Measurements from ENCODE around the gene BBS1.

DNA sequence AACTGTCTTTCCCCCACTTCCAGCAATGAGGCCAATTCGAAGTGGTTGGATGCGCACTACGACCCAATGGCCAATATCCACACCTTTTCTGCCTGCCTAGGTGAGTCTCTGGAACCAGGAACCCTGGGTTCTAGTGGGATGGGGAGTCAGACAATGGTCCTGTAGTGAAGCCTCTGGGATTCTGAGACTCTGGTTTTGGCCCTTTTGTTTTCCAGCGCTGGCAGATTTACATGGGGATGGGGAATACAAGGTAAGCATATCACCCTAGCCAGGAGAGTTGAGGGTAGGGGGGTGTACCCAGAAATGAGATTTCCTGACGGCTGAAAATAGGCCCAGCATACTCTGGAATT is 530 bp downstream of the BBS1 start:
- TF ChIP-seq, protein P1, sequence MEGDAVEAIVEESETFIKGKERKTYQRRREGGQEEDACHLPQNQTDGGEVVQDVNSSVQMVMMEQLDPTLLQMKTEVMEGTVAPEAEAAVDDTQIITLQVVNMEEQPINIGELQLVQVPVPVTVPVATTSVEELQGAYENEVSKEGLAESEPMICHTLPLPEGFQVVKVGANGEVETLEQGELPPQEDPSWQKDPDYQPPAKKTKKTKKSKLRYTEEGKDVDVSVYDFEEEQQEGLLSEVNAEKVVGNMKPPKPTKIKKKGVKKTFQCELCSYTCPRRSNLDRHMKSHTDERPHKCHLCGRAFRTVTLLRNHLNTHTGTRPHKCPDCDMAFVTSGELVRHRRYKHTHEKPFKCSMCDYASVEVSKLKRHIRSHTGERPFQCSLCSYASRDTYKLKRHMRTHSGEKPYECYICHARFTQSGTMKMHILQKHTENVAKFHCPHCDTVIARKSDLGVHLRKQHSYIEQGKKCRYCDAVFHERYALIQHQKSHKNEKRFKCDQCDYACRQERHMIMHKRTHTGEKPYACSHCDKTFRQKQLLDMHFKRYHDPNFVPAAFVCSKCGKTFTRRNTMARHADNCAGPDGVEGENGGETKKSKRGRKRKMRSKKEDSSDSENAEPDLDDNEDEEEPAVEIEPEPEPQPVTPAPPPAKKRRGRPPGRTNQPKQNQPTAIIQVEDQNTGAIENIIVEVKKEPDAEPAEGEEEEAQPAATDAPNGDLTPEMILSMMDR (IDR thresholded peaks at IDR 0.05 in 8 of 11, conservative IDR thresholded peaks at IDR 0.05 in 3 of 11), result no peak
- TF ChIP-seq POLR2A (IDR thresholded peaks at IDR 0.05) (no peak), POLR2AphosphoS5 (IDR thresholded peaks at IDR 0.05) (no peak)
